ENCODE data around the gene ATP8A2. TPM values are rescaled to one million over a fixed set of nuclear protein-coding genes. Genes with fewer than 3 reads are reported as not detected.

ATP8A2 gene
- total RNA-seq, 2 donors from 2014 or later, result 0.25 to 0.33 TPM

DNA sequence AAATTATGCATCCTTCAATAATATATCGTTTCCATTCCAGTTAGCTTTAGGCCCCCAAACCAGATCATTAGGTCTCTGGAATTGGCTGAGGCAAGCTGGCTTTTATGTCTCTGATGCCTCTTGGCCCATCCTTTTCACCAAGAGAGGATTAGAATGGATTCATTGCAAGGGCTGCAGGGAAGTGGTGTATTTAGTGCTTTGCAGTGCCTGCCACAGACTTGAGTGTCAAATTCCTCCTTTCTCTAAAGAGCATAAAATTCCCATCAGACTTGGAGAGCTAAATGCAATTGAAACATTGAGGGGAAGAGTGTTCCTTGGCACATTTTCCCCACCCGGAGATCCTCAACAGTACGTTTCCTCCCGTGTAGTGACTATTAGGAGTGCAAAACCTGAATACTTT is 302.6 kb downstream of the ATP8A2 start:
- Mint-ChIP-seq H3K27ac (no peak overlapping the region), H3K9me3 (peaks cover 4 to 5% of the 10 kb centered on the region in 2 donors), H3K36me3 (peaks cover 4 to 5% of the 10 kb centered on the region in 2 donors)
- no peak for DNase-seq (ENCODE audit: low spot score in 2 of 2)
- ATAC-seq, result no peak

DNA sequence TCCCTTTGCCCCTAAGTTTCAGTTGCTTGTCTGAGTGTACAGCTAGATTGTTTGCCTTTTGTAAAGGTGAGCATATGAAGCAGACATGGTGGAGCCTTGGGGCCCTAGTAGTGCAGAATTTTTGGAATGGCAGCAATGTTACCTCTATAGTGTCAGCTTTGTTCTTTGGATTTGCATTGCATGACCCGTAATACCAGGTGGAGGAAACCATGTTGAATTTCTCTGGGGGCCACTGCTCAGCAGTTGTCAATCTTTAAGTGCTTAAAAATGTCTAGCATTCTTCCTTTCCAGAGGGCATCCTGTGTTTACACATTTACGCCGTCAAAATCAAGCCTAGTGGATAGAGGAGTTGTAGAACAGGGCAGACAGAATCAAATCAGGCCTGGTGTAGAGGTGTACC is 303.3 kb downstream of the ATP8A2 start:
- no peaks in the 10 kb centered on the region for H3K36me3 Mint-ChIP-seq
- ATAC-seq (no peak), DNase-seq (ENCODE audit: low spot score in 2 of 2) (no peak)
- H3K9me3 Mint-ChIP-seq, result no peaks in the 10 kb centered on the region
- H3K27ac Mint-ChIP-seq, result no peak overlapping the region

DNA sequence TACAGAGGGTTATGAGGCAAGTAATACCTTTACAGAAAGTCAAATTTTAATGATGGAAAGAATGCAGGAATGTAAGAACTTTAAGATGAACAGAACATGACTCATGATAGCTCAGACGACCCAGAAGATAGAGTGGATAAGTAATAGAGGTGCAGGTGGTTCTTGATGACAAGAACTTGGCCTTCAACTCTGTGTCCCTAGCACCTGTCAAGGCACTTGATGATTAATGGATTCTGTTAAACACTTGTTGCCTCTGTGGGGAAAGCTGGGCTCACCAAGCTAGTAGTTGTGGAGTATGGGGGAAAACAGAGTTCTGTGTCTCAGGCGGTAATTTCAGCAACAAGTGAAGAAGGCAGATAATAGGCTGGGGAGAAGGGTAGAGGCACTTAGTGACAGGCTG is 306.2 kb downstream of the ATP8A2 start:
- ATAC-seq (no peak), DNase-seq (ENCODE audit: low spot score in 2 of 2) (no peak)
- H3K36me3 Mint-ChIP-seq, result no peaks in the 10 kb centered on the region
- H3K9me3 Mint-ChIP-seq, result no peaks in the 10 kb centered on the region
- no peak overlapping the region for H3K27ac Mint-ChIP-seq

DNA sequence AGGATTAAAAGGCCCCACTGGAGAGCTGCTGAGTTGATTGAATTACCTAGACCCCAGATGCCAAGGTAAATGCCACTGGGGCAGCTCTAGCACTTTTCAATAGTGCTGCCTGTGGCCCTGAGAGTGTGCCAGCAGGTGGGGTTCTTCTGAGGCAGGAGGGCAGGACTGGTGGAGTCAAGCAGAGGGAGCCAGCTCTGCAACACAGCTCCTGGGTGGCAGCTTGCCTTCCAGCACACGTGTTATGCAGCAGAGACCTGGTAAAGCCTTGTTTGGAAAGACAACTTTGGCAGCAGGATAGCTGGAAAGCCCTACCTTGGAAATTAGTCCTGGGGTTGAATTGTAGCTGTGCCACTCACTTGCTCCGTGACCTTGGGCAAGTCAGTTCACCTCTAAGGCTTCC is 306.6 kb downstream of the ATP8A2 start:
- DNase-seq (ENCODE audit: low spot score in 2 of 2) (no peak), ATAC-seq (no peak)
- H3K9me3 Mint-ChIP-seq, result no peaks in the 10 kb centered on the region
- H3K27ac Mint-ChIP-seq, result no peak overlapping the region
- H3K36me3 Mint-ChIP-seq, result no peaks in the 10 kb centered on the region

DNA sequence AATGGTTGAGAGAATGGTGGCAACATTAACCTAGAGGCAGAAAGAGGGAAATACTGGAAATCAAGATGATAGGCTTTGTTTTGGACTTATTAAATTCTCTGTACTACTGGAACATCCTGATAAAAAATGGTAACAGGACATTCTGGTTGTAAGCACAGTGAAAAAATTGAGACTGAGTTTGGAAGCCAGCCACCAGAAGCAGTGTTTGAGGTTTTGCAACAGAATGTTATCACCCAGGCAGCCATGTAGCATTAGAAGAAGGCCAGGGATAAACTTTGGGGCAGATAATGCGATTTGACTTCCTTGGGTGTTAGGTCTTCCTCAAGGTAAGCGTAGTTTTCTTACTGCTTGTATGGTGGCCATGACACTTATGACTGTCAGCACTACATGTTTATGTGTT is 307.4 kb downstream of the ATP8A2 start:
- Mint-ChIP-seq H3K27ac (no peak overlapping the region), H3K9me3 (no peaks in the 10 kb centered on the region), H3K36me3 (no peaks in the 10 kb centered on the region)
- ATAC-seq, result no peak
- no peak for DNase-seq (ENCODE audit: low spot score in 2 of 2)

DNA sequence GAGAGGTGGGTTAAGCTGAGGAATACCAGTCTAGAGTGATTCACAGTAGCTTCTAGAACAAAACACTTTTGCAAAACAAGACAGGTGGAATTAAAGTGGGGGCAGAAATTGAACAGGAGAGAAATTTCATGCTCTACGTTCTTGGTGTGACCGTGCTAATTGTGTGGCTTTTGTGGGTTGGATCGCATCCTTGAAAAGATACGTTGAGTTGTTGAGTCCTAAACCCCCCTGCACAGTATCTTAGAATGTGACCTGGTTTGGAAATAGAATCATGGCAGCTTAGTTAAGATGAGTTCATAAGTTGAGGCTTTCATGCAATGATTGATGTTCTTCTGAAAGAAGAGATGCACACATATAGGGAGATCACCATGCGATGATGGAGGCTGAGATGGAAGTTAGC is 308.2 kb downstream of the ATP8A2 start:
- DNase-seq (ENCODE audit: low spot score in 2 of 2), result no peak
- Mint-ChIP-seq H3K9me3 (no peaks in the 10 kb centered on the region), H3K36me3 (no peaks in the 10 kb centered on the region), H3K27ac (no peak overlapping the region)
- no peak for ATAC-seq

DNA sequence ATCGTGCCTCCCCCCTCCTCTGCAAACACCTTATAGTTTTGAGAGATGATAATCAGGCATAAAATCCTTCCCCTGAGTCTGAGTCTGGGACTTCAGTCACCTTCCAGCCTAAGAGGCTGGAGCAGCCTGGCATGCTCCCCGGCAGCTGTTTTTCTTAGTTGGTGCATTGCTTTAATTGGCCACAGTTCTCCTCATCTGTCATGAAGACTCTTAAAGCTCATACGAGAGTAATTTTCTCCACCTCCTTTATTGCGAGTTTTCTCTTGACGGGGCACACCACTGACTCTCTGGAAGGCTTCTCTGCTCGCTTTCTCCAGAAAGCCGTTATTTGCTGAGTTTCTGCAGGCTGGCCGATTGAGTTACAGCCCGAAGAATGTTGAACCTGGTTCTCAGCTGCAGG is 310.5 kb downstream of the ATP8A2 start:
- H3K36me3 Mint-ChIP-seq, result no peaks in the 10 kb centered on the region
- no peak overlapping the region for H3K27ac Mint-ChIP-seq
- DNase-seq (ENCODE audit: low spot score in 2 of 2) (no peak), ATAC-seq (no peak)
- H3K9me3 Mint-ChIP-seq, result no peaks in the 10 kb centered on the region

DNA sequence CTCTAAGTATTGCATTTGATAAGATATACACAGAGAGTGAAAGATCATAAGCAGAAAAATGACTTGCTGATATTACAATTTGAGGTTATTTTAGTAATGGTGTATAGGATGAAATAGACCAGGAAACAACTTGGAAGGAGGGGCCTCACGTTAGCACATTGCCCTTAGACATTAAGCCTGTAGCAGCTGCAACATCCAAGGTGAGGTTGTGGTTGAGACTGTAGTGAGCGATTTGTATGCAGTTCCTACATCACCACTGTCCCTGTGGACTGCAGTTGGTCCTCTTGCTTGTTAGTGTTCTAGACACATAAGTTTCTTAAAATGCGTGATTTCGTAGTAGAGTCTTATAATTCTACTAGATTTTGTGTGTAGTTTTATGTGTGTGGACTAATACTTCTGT is 311.3 kb downstream of the ATP8A2 start:
- Mint-ChIP-seq H3K36me3 (no peaks in the 10 kb centered on the region), H3K27ac (no peak overlapping the region), H3K9me3 (no peaks in the 10 kb centered on the region)
- DNase-seq (ENCODE audit: low spot score in 2 of 2), result no peak
- no peak for ATAC-seq

DNA sequence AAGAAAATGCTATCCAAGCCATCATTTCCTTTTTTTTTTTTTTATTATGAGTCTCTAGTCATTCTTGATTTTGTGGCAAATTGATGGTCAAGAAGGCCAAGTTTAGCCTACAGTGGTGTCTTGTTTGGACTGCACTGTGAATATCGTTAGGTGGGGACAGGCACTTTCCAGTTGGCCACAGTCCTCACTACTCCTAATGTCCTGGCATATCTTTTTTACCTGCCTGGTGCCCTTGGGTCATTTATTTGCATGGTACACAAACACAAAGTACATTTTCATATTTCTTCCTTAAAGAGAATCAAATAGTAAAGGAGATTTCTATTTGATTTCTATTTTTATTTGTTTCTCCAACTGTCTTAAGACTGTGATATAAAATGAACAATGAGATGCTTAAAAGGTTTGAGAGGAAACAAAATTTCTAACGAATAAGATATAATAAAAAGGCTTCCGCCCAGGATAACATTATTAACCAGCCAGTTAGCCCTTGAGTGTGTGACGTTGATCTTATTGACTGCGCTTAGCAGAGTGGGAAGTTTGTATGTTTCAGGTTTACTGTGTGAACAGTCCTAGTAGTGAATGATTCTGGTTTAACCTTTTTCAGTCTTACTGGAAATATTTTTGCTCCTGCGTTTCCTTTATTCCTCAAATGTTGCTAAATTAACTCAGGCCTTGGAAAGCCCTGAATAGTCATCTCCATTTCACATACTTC is 312.0 kb downstream of the ATP8A2 start:
- ATAC-seq, result no peak
- DNase-seq (ENCODE audit: low spot score in 2 of 2), result no peak
- Mint-ChIP-seq H3K9me3 (no peaks in the 10 kb centered on the region), H3K36me3 (no peaks in the 10 kb centered on the region), H3K27ac (no peak overlapping the region)

DNA sequence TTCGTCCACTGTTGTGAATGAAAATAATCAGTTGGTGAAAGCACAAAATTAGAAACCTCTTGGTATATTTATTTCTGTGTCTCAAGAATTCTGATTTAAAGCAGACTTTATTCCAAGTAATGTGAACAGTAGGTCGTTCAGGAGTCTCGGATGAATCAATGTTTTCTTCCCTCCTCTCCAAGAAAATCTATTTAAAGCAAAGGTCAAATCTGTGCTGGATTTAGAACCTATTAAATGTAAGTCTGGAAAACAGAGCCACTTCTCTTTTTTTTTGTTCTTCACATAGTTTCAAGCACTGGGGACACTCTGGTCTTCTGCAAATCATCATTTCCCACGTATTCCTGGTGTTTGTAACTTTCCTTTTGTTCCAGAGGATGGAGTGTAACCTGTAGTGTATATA is 312.7 kb downstream of the ATP8A2 start:
- no peak for DNase-seq (ENCODE audit: low spot score in 2 of 2)
- Mint-ChIP-seq H3K36me3 (no peaks in the 10 kb centered on the region), H3K9me3 (no peaks in the 10 kb centered on the region), H3K27ac (no peak overlapping the region)
- ATAC-seq, result no peak

DNA sequence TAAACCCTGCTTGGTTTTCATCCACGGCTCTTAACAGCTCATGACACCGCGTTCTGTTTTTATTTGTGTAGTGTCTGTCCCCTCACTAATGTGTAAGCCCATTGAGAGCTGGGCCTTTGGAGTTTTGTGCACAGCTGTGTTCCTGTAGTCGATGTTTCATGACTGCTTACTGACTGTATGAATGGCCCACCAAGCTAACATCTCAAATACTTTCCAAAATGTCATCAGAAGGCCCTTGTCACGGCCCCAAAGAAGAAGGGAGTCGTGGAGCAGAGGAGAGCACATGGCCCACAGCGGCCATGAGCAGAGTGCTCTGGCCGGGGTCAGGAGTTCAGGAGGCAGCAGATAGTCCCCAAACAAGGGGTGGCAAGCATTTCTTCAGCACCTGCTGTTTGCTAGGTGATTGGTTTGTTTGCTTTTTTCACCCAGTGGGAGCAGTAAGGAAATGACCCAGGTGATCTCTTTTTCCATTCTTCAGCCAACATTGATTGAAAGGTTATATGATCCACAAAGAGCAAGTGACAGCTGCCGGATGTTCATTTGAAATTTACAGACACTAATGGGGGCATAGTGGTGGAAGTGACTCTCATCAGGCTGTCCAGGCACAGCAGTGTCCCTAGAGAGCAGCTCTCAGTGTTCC is 315.2 kb downstream of the ATP8A2 start:
- no peak overlapping the region for H3K27ac Mint-ChIP-seq
- H3K9me3 Mint-ChIP-seq, result no peaks in the 10 kb centered on the region
- no peaks in the 10 kb centered on the region for H3K36me3 Mint-ChIP-seq
- ATAC-seq (no peak), DNase-seq (ENCODE audit: low spot score in 2 of 2) (no peak)

DNA sequence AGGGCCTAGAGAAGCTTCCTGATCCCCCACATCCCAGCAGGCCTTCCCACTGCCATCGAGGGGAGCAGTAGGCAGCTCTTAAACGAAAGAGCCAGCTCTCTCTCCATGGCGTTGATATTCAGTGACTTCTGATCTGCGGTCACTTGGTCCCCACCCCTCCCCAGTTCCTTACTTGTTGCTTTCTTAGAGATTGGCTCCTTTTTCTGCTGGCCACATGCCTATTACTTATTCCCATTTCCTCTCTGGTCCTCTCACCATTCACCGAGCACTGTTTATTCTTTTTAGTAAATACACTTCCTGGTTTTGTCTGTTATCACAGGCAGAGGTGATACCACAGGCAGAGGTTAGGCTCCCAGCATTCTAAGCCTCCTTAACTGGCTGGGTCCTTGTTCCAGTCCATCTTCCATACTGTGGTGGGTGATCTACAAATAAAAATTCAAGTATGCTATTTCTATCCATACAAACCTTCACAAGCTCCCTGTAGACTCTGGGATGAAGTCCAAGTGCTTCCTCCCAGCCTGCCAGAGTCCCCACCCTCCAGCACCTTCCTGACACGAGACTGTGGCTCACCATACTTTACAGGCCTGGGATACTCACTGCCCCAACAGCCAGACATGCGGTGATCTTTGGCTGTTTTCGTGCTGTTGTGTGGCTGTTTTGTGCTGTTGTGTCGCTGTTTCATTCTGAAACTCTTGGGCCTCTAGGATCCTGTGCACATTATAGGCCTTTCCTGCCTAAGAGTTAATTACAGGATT is 315.9 kb downstream of the ATP8A2 start:
- DNase-seq (ENCODE audit: low spot score in 2 of 2) (no peak), ATAC-seq (no peak)
- Mint-ChIP-seq H3K9me3 (no peaks in the 10 kb centered on the region), H3K27ac (peak overlapping the region; percentile 18 to 92), H3K36me3 (no peaks in the 10 kb centered on the region)

DNA sequence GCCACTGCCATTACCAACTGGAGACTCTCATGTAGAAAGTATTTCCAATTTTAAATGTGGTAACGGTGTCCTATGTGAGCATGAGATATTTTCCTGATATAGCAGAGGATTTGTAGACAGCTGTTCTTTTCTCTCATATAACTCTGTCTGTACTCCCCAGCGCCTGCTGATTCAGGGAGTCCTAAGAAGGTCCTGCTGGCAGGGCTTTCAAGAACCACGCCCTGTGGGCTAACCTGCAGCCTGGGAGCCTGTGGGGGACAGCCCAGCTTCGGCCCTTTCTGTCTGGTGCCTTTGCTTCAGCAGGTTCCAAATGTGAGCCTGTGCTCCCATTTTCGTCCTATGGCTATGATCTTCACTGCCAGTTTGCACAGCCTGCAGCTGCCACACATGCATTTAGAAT is 316.8 kb downstream of the ATP8A2 start:
- H3K27ac Mint-ChIP-seq, result no peak overlapping the region
- peaks cover 0 to 4% of the 10 kb centered on the region in 2 donors for H3K36me3 Mint-ChIP-seq
- ATAC-seq (no peak), DNase-seq (ENCODE audit: low spot score in 2 of 2) (no peak)
- peaks cover 0 to 3% of the 10 kb centered on the region in 2 donors for H3K9me3 Mint-ChIP-seq

DNA sequence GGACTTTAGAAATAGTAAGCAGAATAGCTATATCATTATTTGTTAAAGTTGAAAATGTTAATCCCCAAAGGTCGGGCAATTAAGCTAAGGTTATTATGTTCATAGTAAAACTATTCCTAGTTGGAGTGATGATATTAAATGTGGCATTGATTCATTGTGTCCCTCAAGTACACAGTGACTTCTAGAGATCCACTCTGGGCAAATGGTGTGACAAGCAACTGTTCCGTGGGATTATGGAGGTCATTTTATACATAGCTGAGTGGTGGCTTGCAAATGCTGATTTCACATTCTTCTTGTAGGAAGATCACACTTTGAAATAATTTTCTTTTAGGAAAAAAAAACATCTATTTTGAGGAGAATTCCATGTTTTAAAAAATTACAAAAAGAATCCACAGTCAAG is 317.8 kb downstream of the ATP8A2 start:
- ATAC-seq (no peak), DNase-seq (ENCODE audit: low spot score in 2 of 2) (no peak)
- Mint-ChIP-seq H3K27ac (no peak overlapping the region), H3K9me3 (peaks cover 0 to 3% of the 10 kb centered on the region in 2 donors), H3K36me3 (peaks cover 0 to 4% of the 10 kb centered on the region in 2 donors)

DNA sequence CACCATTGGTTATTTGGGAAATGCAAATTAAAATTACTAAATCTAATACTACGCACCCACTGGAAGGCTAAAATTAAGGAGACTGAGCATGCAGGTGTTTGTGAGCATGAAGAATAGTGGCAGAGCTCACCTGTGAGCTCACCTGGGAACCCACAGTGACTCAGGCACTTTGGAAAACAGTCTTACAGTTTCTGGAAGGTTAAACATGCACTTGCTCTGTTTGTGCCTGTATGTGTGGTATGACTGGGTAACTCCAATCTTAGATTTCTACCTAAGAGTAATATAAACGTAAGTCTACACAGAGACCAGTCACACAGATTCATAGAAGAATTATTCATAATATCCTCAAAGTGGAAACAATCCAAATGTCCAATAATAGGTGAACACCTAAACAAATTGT is 318.8 kb downstream of the ATP8A2 start:
- ATAC-seq (no peak), DNase-seq (ENCODE audit: low spot score in 2 of 2) (no peak)
- H3K9me3 Mint-ChIP-seq, result peaks cover 0 to 3% of the 10 kb centered on the region in 2 donors
- peaks cover 0 to 4% of the 10 kb centered on the region in 2 donors for H3K36me3 Mint-ChIP-seq
- H3K27ac Mint-ChIP-seq, result no peak overlapping the region

DNA sequence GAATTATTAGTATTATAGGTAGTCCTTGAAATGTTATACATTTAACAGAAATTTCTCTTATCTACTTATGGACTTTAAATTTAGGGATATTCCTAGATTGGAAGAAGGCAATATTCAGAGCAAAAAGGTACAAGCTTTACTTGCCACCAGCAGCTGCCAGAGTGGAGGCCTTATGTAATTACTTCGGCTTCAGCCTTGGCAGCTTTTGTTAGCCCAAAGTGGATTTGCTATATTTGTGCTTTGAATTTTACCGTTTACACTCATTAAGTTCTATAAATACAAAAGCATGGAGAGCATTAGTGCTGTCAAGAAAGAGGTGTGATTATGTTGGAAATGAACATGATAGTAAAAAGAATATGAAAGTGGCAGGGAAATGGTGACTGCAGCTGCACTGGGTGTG is 319.9 kb downstream of the ATP8A2 start:
- no peak for ATAC-seq
- peaks cover 0 to 4% of the 10 kb centered on the region in 2 donors for H3K36me3 Mint-ChIP-seq
- DNase-seq (ENCODE audit: low spot score in 2 of 2), result no peak
- peaks cover 0 to 3% of the 10 kb centered on the region in 2 donors for H3K9me3 Mint-ChIP-seq
- no peak overlapping the region for H3K27ac Mint-ChIP-seq

DNA sequence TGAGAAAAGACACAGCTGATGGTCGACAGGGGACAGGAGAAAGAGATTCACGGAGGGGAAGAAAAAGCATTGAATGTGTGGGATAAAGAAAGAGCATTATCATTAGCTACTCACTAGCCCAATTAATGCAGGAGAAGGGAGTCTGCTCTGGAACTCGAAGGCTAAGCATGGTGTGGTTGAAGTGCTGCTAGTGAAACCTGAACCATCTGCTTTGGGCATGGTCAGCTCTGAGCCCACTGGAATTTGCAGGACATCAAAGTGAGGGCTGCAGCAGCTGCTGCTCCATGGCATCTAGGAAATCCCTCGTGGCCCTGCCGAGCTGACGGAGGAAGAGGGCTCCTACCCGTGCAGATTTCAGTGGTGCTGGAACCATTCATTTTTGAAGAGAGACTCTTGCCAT is 320.3 kb downstream of the ATP8A2 start:
- Mint-ChIP-seq H3K27ac (no peak overlapping the region), H3K9me3 (peaks cover 0 to 3% of the 10 kb centered on the region in 2 donors), H3K36me3 (peaks cover 0 to 4% of the 10 kb centered on the region in 2 donors)
- DNase-seq (ENCODE audit: low spot score in 2 of 2) (no peak), ATAC-seq (no peak)

Measured in activated naive CD4-positive, alpha-beta T cell treated with anti-CD3 and anti-CD28 coated beads, Interleukin-2, amount 50 U/mL, for 72 hours (primary cell).